SU-DHL-6 (cell line): ENCODE data around the gene RAP2B.

ENCODE experiments used
- H2AFZ ChIP-seq: fragments of 200-600 bp; sonication (generic); 2 replicates; pipeline ENCODE4 v1.6.1; 2014; ENCODE audit warnings: low read depth, mild to moderate bottlenecking, moderate library complexity, mixed read lengths, antibody characterized with exemption, low read length; ENCODE audit not compliant: severe bottlenecking
- H3F3A ChIP-seq: fragments of 200-600 bp; shearing (Covaris generic); 2 replicates; pipeline ENCODE4 v1.6.0; 2016; ENCODE audit warnings: antibody characterized with exemption, mild to moderate bottlenecking; ENCODE audit not compliant: insufficient read depth
- H3K27ac ChIP-seq: fragments of 200-600 bp; sonication (generic); 2 replicates; pipeline ENCODE4 v1.5.1; 2016; ENCODE audit warnings: low read depth, mild to moderate bottlenecking, low read length, moderate library complexity, mixed read lengths
- H3K27me3 ChIP-seq: fragments of 200-600 bp; sonication (generic), shearing (Covaris generic); 2 replicates; pipeline ENCODE4 v1.6.0; 2014; ENCODE audit warnings: mild to moderate bottlenecking, low read length
- H3K36me3 ChIP-seq: fragments of 200-600 bp; sonication (generic); 2 replicates; pipeline ENCODE4 v1.6.1; 2014; ENCODE audit warnings: mild to moderate bottlenecking, low read length, mixed read lengths
- H3K4me2 ChIP-seq: fragments of 300-600, 200-600 bp; shearing (Covaris generic), sonication (generic); 2 replicates; pipeline ENCODE4 v1.6.0; 2014; ENCODE audit warnings: low read length, low read depth, mild to moderate bottlenecking; ENCODE audit not compliant: poor library complexity, severe bottlenecking
- H3K4me3 ChIP-seq: fragments of 200-600 bp; sonication (generic); 2 replicates; pipeline ENCODE4 v1.5.1; 2014; ENCODE audit warnings: antibody characterized with exemption, low read length, mild to moderate bottlenecking, mixed read lengths; ENCODE audit not compliant: insufficient read depth, poor library complexity, severe bottlenecking
- H3K79me2 ChIP-seq: fragments of 200-600 bp; sonication (generic); 2 replicates; pipeline ENCODE4 v1.6.1; 2014; ENCODE audit warnings: mild to moderate bottlenecking, low read length, moderate library complexity; ENCODE audit not compliant: insufficient read depth
- H3K9ac ChIP-seq: fragments of 200-600 bp; sonication (generic); 2 replicates; pipeline ENCODE4 v1.7.0; 2014; ENCODE audit warnings: mild to moderate bottlenecking, low read length
- H3K9me2 ChIP-seq: fragments of 200-600 bp; sonication (generic); replicated peaks from 2 replicates; pipeline ENCODE4 v1.6.1; 2014; ENCODE audit warnings: low read length; ENCODE audit not compliant: insufficient read depth
- H3K9me3 ChIP-seq: fragments of 200-600 bp; sonication (generic); 2 replicates; pipeline ENCODE4 v1.6.1; 2014; ENCODE audit warnings: low read length, mixed read lengths; ENCODE audit not compliant: insufficient read depth
- H4K20me1 ChIP-seq: fragments of 200-600 bp; sonication (generic); 2 replicates; pipeline ENCODE4 v1.6.1; 2014; ENCODE audit warnings: low read depth, mild to moderate bottlenecking, antibody characterized with exemption, low read length, moderate library complexity, mixed read lengths
- EZH2phosphoT487 ChIP-seq: fragments of 200-600 bp; sonication (generic), shearing (Covaris generic); conservative IDR thresholded peaks from 2 replicates; pipeline ENCODE4 v1.6.1; 2018; ENCODE audit warnings: mild to moderate bottlenecking, antibody characterized with exemption, low read length, moderate library complexity, mixed read lengths
- TF ChIP-seq, protein P1 (sequence below): fragments of 200-600 bp; sonication (generic); IDR thresholded peaks from one replicate; pipeline ENCODE4 v1.5.1; 2017; ENCODE audit warnings: antibody characterized with exemption, mild to moderate bottlenecking, low read length, moderate library complexity; ENCODE audit not compliant: insufficient read depth, poor library complexity, severe bottlenecking

RAP2B gene

DNA sequence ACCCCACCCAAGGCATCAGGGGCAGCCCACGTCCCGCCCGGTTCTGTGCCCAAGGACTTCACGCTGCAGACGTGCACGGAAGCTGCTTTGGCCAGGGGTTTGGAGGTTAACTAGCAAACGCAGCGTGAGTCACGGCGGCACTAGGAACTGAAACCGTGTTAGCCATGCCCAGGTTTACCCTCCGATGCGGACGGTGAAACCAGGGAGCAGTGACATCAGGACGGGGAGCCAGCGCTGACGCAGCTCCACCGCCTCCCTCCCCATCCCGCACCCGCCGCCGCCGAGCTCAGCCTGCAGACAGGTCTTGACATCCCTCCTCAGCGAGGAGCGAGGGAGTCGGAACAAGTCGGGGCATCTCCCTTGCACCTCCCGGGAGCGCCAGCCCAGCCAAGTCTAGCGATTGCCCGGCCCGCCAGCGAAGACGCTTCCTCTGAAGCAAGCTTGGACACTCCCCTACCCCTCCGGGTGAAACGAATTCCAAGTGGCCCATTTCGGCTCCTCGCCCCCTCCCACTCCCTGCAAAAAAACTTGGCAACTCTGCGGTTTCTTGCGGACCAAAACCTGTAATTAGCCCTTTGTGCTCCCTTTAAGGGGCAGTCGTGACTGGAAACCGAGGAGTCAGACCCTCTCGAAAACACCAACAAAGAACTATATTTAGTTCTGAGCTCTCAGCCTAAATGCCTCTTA is 1.4 kb upstream of the RAP2B start:
- Histone ChIP-seq H3K27ac (peak overlapping the region; percentile 62), H2AFZ (peak overlapping the region; percentile 39), H3K9ac (peak overlapping the region; percentile 67), H3K9me3 (no peaks in the 10 kb centered on the region), H3K27me3 (no peaks in the 10 kb centered on the region), H3K79me2 (peaks cover 34% of the 10 kb centered on the region), H3K4me3 (peak overlapping the region; percentile 58), H3K4me2 (peak overlapping the region; percentile 66), H4K20me1 (peaks cover 17% of the 10 kb centered on the region), H3F3A (no peaks in the 10 kb centered on the region; the same call in 1 of the 2 replicates), H3K9me2 (no peaks in the 10 kb centered on the region), H3K36me3 (no peaks in the 10 kb centered on the region)
- TF ChIP-seq EZH2phosphoT487, result no peak
- TF ChIP-seq, protein P1, sequence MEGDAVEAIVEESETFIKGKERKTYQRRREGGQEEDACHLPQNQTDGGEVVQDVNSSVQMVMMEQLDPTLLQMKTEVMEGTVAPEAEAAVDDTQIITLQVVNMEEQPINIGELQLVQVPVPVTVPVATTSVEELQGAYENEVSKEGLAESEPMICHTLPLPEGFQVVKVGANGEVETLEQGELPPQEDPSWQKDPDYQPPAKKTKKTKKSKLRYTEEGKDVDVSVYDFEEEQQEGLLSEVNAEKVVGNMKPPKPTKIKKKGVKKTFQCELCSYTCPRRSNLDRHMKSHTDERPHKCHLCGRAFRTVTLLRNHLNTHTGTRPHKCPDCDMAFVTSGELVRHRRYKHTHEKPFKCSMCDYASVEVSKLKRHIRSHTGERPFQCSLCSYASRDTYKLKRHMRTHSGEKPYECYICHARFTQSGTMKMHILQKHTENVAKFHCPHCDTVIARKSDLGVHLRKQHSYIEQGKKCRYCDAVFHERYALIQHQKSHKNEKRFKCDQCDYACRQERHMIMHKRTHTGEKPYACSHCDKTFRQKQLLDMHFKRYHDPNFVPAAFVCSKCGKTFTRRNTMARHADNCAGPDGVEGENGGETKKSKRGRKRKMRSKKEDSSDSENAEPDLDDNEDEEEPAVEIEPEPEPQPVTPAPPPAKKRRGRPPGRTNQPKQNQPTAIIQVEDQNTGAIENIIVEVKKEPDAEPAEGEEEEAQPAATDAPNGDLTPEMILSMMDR, result no peak

GRCh38 chr3:153161138-153161713 is 800 bp upstream of the RAP2B start:
- Histone ChIP-seq H3K9me3 (no peaks in the 10 kb centered on the region), H3K27me3 (no peaks in the 10 kb centered on the region), H3K36me3 (no peaks in the 10 kb centered on the region), H3K9me2 (no peaks in the 10 kb centered on the region), H4K20me1 (peaks cover 24% of the 10 kb centered on the region), H3K4me2 (peak overlapping the region; percentile 66), H3K4me3 (peak overlapping the region; percentile 89), H3F3A (no peaks in the 10 kb centered on the region; the same call in 1 of the 2 replicates), H3K79me2 (peaks cover 41% of the 10 kb centered on the region), H3K9ac (peak overlapping the region; percentile 79), H2AFZ (peak overlapping the region; percentile 46), H3K27ac (peak overlapping the region; percentile 78)
- TF ChIP-seq, protein P1, result no peak
- TF ChIP-seq EZH2phosphoT487, result no peak

- Histone ChIP-seq H3K4me3 (peak overlapping the region; percentile 89), H4K20me1 (peaks cover 36% of the 10 kb centered on the region), H3K9me2 (no peaks in the 10 kb centered on the region), H3K36me3 (0 out of 2 replicates have a peak, but pooled peaks cover 6% of the 10 kb centered on the region), H3K27ac (peak overlapping the region; percentile 57), H3K9ac (peak overlapping the region; percentile 79), H3K9me3 (no peaks in the 10 kb centered on the region), H2AFZ (peak overlapping the region; percentile 39), H3K4me2 (peak overlapping the region; percentile 88), H3K79me2 (peaks cover 56% of the 10 kb centered on the region), H3K27me3 (no peaks in the 10 kb centered on the region), H3F3A (no peaks in the 10 kb centered on the region; the same call in 1 of the 2 replicates)
- TF ChIP-seq, protein P1, result no peak
- TF ChIP-seq EZH2phosphoT487, result no peak
Measured at GRCh38 chr3:153162513-153163392, 727 bp downstream of the RAP2B start.
